Spleen (tissue), 11 donors: ENCODE data around the gene GADD45G. TPM values are rescaled to one million over a fixed set of nuclear protein-coding genes. Genes with fewer than 3 reads are reported as not detected.

ENCODE experiments used
- DNase-seq: peaks from one replicate; pipeline ENCODE4 v3.0.0-alpha.2; 2020
- H3K27ac ChIP-seq, 8 donors: fragments of 200-600 bp; sonication (generic) in 7 of 8; 1 replicate in 4 of 8; 2 replicates in 4 of 8; pipeline versions ENCODE4 v1.5.0 to v1.8.0; 2016 to 2021; ENCODE audit warnings: inconsistent platforms in 4 of 8, mild to moderate bottlenecking in 4 of 8, moderate library complexity in 1 of 8
- H3K27me3 ChIP-seq, 7 donors: fragments of 200-600 bp; sonication (generic) in 6 of 7; replicated peaks in 1 of 7; 1 replicate in 4 of 7; 2 replicates in 3 of 7; pipeline versions ENCODE4 v1.5.0 to v1.8.0; 2016 to 2021; ENCODE audit warnings: inconsistent platforms in 3 of 7, mild to moderate bottlenecking in 1 of 7
- H3K36me3 ChIP-seq, 6 donors: fragments of 200-600 bp; sonication (generic) in 5 of 6; 1 replicate in 4 of 6; 2 replicates in 2 of 6; pipeline versions ENCODE4 v1.5.0 to v1.8.0; 2016 to 2021; ENCODE audit warnings: inconsistent platforms in 2 of 6
- H3K4me1 ChIP-seq, 6 donors: fragments of 200-600 bp; sonication (generic) in 5 of 6; 1 replicate in 3 of 6; 2 replicates in 3 of 6; pipeline versions ENCODE4 v1.5.0 to v1.8.0; 2016 to 2021; ENCODE audit warnings: inconsistent platforms in 3 of 6
- H3K4me3 ChIP-seq, 8 donors: fragments of 200-600 bp; sonication (generic) in 7 of 8; 1 replicate in 4 of 8; 2 replicates in 4 of 8; pipeline versions ENCODE4 v1.5.0 to v1.8.0; 2016 to 2021; ENCODE audit warnings: inconsistent platforms in 4 of 8, mild to moderate bottlenecking in 4 of 8, moderate library complexity in 2 of 8
- H3K9me3 ChIP-seq, 8 donors: fragments of 200-600 bp; sonication (generic) in 7 of 8; 1 replicate in 4 of 8; 2 replicates in 4 of 8; pipeline versions ENCODE4 v1.5.0 to v1.8.0; 2016 to 2021; ENCODE audit warnings: inconsistent platforms in 4 of 8
- CTCF ChIP-seq, 11 experiments: fragments of 200-600 bp in 7 of 11; fragments of 450-650 bp in 4 of 11; sonication (generic) in 4 of 11; IDR thresholded peaks in 8 of 11; conservative IDR thresholded peaks in 3 of 11; 1 replicate in 7 of 11; 2 replicates in 4 of 11; pipeline versions ENCODE4 v1.4.0 to v1.8.0; 2016 to 2021; ENCODE audit warnings: antibody characterized with exemption in 11 of 11, inconsistent platforms in 4 of 11, mild to moderate bottlenecking in 1 of 11
- POLR2A ChIP-seq, 3 donors: fragments of 450-650 bp; IDR thresholded peaks; one replicate each; pipeline ENCODE4 v1.5.1; 2017; ENCODE audit warnings: antibody characterized with exemption in 3 of 3, mild to moderate bottlenecking in 1 of 3
- POLR2AphosphoS5 ChIP-seq, 3 donors: sonication (generic); formaldehyde crosslinking; IDR thresholded peaks; one replicate each; pipeline ENCODE4 v1.5.1; 2017; ENCODE audit warnings: antibody characterized with exemption in 3 of 3
- WGBS, 5 donors: extraction: QIAGEN DNeasy Blood & Tissue Kit in 3 of 5; methylation state at CpG; one replicate each; pipeline versions ENCODE4 v1.1.5 to v1.1.7; 2013 to 2018; 5-methylcytosine and 5-hydroxymethylcytosine counted together
- intact Hi-C: fragments of 100-400 bp; cut with DNase I; formaldehyde crosslinking; loops from one replicate; pipeline ENCODE4 v1.15.0; 2023; ENCODE audit warnings: low total_unique reads
- polyA plus RNA-seq, 3 donors: library from polyadenylated mRNA; stranded (reverse); fragments of 200-250 nt; gene quantifications; one replicate each; pipeline ENCODE4 v1.2.1, GENCODE V29; 2013
- total RNA-seq, 7 donors: library from RNA; depleted of rRNA in 3 of 7; stranded (reverse); fragments of >200 nt in 3 of 7; fragmentation: NEBNext Ultra II Directional in 4 of 7; extraction: Animal tissue kit (Norgen Biotek cat#: 25700) in 4 of 7; gene quantifications; one replicate each; pipeline versions ENCODE4 v1.1.0 to v1.2.1, GENCODE V29; 2016 to 2021
- donor health status: healthy with polysubstance abuse.
- donor health status: DM: no; HTN: no; CAD: no; lungs with moderate emphysema.
- donor health status: DM: no; HTN: no; CAD: no.
- donor health status: Bipolar disorder and iron deficiency.
- donor health status: healthy.
- donor health status: DM: no; HTN: no; CAD: no.
- donor health status: DM: yes; HTN: yes; CAD: no.

Gene GADD45G
- total and polyA plus RNA-seq, 10 donors, result 2.0 to 17.6 (median 4.2) TPM

- no peaks in the 10 kb centered on the region for H3K36me3 ChIP-seq
- no peak overlapping the region for H3K27ac ChIP-seq
- H3K27me3 ChIP-seq, result peaks cover 0 to 34% (median 3%) of the 10 kb centered on the region in 7 donors
- peaks cover 25 to 45% (median 42%) of the 10 kb centered on the region in 6 donors for H3K4me1 ChIP-seq
- H3K9me3 ChIP-seq, result no peaks in the 10 kb centered on the region
- intact Hi-C loops, result loop anchor here (2.0 to 10.0 kb wide), 3 partner anchors 203 to 501 kb away; no protein-coding TSS in a partner anchor
- no peak for DNase-seq
- H3K4me3 ChIP-seq, result no peak overlapping the region
- 67 to 77% (median 73%) methylated on average over 6 of the region's 6 CpGs for whole genome bisulfite sequencing, 5 donors
- TF ChIP-seq POLR2AphosphoS5 (IDR thresholded peaks at IDR 0.05), result no peak
These were observed 2.8 kb upstream of the GADD45G start for GRCh38 chr9:89601856-89602562.

- peak overlapping the region in 2 of 8 donors; percentile 83 to 91 for H3K27ac ChIP-seq
- H3K36me3 ChIP-seq, result no peaks in the 10 kb centered on the region
- TF ChIP-seq POLR2A (IDR thresholded peaks at IDR 0.05) (no peak), CTCF (IDR thresholded peaks at IDR 0.05 in 8 of 11, conservative IDR thresholded peaks at IDR 0.05 in 3 of 11) (peak; percentile 57 to 93 (median 86)), POLR2AphosphoS5 (IDR thresholded peaks at IDR 0.05) (peak in 1 of 3 donors; percentile 38)
- peaks cover 25 to 49% (median 44%) of the 10 kb centered on the region in 6 donors for H3K4me1 ChIP-seq
- peaks cover 0 to 34% (median 3%) of the 10 kb centered on the region in 7 donors for H3K27me3 ChIP-seq
- peak overlapping the region; percentile 21 to 75 (median 53) for H3K4me3 ChIP-seq
- intact Hi-C loops, result loop anchor here (2.0 to 10.0 kb wide), 3 partner anchors 202 to 500 kb away; no protein-coding TSS in a partner anchor
- peak; percentile 97 for DNase-seq
- H3K9me3 ChIP-seq, result no peaks in the 10 kb centered on the region
- 1 to 2% (median 2%) methylated on average over 28 of the region's 28 CpGs for WGBS, 5 donors
These were observed 1.6 kb upstream of the GADD45G start for GRCh38 chr9:89602978-89603766.

GRCh38 chr9:89603767-89604665 is 796 bp upstream of the GADD45G start:
- Histone ChIP-seq H3K4me3 (peak overlapping the region; percentile 29 to 75 (median 58)), H3K27ac (peak overlapping the region in 3 of 8 donors; percentile 25 to 91 (median 83)), H3K27me3 (peaks cover 0 to 34% (median 3%) of the 10 kb centered on the region in 7 donors), H3K36me3 (no peaks in the 10 kb centered on the region), H3K4me1 (peaks cover 25 to 49% (median 44%) of the 10 kb centered on the region in 6 donors), H3K9me3 (no peaks in the 10 kb centered on the region)
- TF ChIP-seq POLR2AphosphoS5 (IDR thresholded peaks at IDR 0.05) (no peak), CTCF (IDR thresholded peaks at IDR 0.05 in 8 of 11, conservative IDR thresholded peaks at IDR 0.05 in 3 of 11) (peak in 5 of 11 experiments; percentile 8 to 36 (median 18)), POLR2A (IDR thresholded peaks at IDR 0.05) (no peak)
- intact Hi-C loops, result loop anchor here (2.0 to 10.0 kb wide), 3 partner anchors 201 to 499 kb away; no protein-coding TSS in a partner anchor
- DNase-seq, result peak; percentile 86
- WGBS, 5 donors, result 0 to 1% (median 0%) methylated on average over 58 to 64 of the region's 64 CpGs
